ENCODE data around the gene SPIB.

DNA sequence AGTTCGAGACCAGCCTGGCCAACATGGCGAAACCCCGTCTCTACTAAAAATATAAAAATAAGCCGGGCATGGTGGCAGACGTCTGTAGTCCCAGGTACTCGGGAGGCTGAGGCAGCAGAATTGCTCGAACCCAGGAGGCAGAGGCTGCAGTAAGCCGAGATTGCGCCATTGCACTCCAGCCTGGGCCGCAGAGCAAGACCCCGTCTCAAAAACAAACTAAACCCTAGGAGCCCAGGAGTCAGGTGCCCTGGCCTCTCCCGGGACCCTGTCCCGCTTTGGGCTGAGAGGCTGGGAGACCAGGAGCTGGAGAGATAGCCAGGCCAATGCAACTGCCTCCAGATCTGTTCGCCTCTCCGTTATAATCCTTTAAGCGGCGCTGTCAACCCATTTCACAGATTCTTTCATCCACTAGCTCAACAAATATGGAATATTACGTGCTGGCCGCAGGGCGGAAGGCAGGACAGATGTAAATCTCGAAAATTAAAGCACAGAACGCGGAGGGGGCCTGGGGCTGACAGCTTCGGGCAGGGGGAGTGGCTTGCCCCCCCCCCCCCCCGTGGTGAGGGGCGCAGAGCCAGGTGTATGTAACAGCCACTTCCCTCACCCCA lies 8.7 kb downstream of the SPIB start:
- TF ChIP-seq POLR2AphosphoS5 (IDR thresholded peaks at IDR 0.05; ENCODE audit: low read depth, low read length) (no peak), POLR2A (IDR thresholded peaks at IDR 0.05; ENCODE audit: low read depth, low read length) (no peak), SPI1 (IDR thresholded peaks at IDR 0.05; ENCODE audit: low read depth, low read length) (no peak), TAF1 (IDR thresholded peaks at IDR 0.05; ENCODE audit: low read depth, low read length) (no peak), PAX5 (IDR thresholded peaks at IDR 0.05; ENCODE audit: insufficient read depth, low read length, severe bottlenecking) (no peak), POU2F2 (IDR thresholded peaks at IDR 0.05; ENCODE audit: low read depth, low read length) (no peak)

Measured in GM12891 (cell line).